HFFc6 (cell line): ENCODE measurements around the gene GALNTL6. TPM values are rescaled to one million over a fixed set of nuclear protein-coding genes. Genes with fewer than 3 reads are reported as not detected.

Source experiments
- DNase-seq: peaks from one replicate; pipeline ENCODE4 v3.0.0-alpha.2; 2018
- H3K27ac Mint-ChIP-seq: 2 replicates; pipeline ENCODE4 v1.8.0; 2020; ENCODE audit warnings: mild to moderate bottlenecking, mixed read lengths
- H3K27me3 Mint-ChIP-seq: 2 replicates; pipeline ENCODE4 v1.8.0; 2021; ENCODE audit warnings: mild to moderate bottlenecking, moderate library complexity, mixed read lengths; ENCODE audit not compliant: insufficient read depth
- H3K36me3 Mint-ChIP-seq: 2 replicates; pipeline ENCODE4 v1.8.0; 2021; ENCODE audit warnings: low read depth, mixed read lengths
- H3K4me1 Mint-ChIP-seq: 2 replicates; pipeline ENCODE4 v1.8.0; 2020; ENCODE audit warnings: low read depth, mixed read lengths
- H3K4me3 Mint-ChIP-seq: 2 replicates; pipeline ENCODE4 v1.8.0; 2020; ENCODE audit warnings: mild to moderate bottlenecking, moderate library complexity, mixed read lengths
- H3K9me3 Mint-ChIP-seq: 2 replicates; pipeline ENCODE4 v1.8.0; 2020; ENCODE audit warnings: mild to moderate bottlenecking, mixed read lengths
- CTCF ChIP-seq: fragments of 200-600 bp; sonication (generic); IDR thresholded peaks from 2 replicates; pipeline ENCODE4 v1.5.0; 2021; ENCODE audit warnings: antibody characterized with exemption, mild to moderate bottlenecking
- total RNA-seq, 6 experiments: library from RNA; stranded (reverse); fragmentation: NEBNext Ultra II Directional; extraction: Animal tissue kit (Norgen Biotek cat#: 25700); gene quantifications; 2 replicates in 1 of 6; 3 replicates in 5 of 6; pipeline ENCODE4 v1.2.3, GENCODE V29; 2021

The GALNTL6 gene
- total RNA-seq, 6 experiments from 2014 or later: 0.07 TPM; not detected in 5

- peaks cover 8% of the 10 kb centered on the region; the same call in 1 of the 2 replicates for H3K9me3 Mint-ChIP-seq
These were observed 364.2 kb downstream of the GALNTL6 start for GRCh38 chr4:172177382-172177781.

GRCh38 chr4:172188248-172188988, 375.2 kb downstream of the GALNTL6 start:
- Mint-ChIP-seq H3K4me1 (no peaks in the 10 kb centered on the region), H3K27me3 (no peaks in the 10 kb centered on the region), H3K4me3 (no peak overlapping the region), H3K9me3 (no peaks in the 10 kb centered on the region), H3K27ac (no peak overlapping the region), H3K36me3 (no peaks in the 10 kb centered on the region)
- DNase-seq: no peak
- TF ChIP-seq CTCF: no peak

More at GRCh38 chr4:172177382-172177781, 364.2 kb downstream of the GALNTL6 start:
- H3K36me3 Mint-ChIP-seq: no peaks in the 10 kb centered on the region
- no peak overlapping the region for H3K27ac Mint-ChIP-seq
- H3K4me1 Mint-ChIP-seq: peaks cover 10% of the 10 kb centered on the region; the same call in 1 of the 2 replicates
- no peak for DNase-seq
- no peak overlapping the region for H3K4me3 Mint-ChIP-seq
- no peak for TF ChIP-seq CTCF
- H3K27me3 Mint-ChIP-seq: peaks cover 1% of the 10 kb centered on the region

- Mint-ChIP-seq H3K9me3 (no peaks in the 10 kb centered on the region), H3K4me1 (no peaks in the 10 kb centered on the region), H3K27ac (no peak overlapping the region), H3K27me3 (no peaks in the 10 kb centered on the region; the same call in 1 of the 2 replicates), H3K4me3 (no peak overlapping the region), H3K36me3 (no peaks in the 10 kb centered on the region)
- TF ChIP-seq CTCF: peak; percentile 88
- peak; percentile 17 for DNase-seq
These were observed 389.4 kb downstream of the GALNTL6 start for GRCh38 chr4:172202480-172203076.

GRCh38 chr4:172207258-172207657, 394.1 kb downstream of the GALNTL6 start:
- no peaks in the 10 kb centered on the region for H3K9me3 Mint-ChIP-seq
- H3K4me1 Mint-ChIP-seq: no peaks in the 10 kb centered on the region
- H3K27me3 Mint-ChIP-seq: no peaks in the 10 kb centered on the region; the same call in 1 of the 2 replicates
- H3K36me3 Mint-ChIP-seq: no peaks in the 10 kb centered on the region
- TF ChIP-seq CTCF: no peak
- no peak overlapping the region for H3K4me3 Mint-ChIP-seq
- no peak overlapping the region for H3K27ac Mint-ChIP-seq
- no peak for DNase-seq

- no peak overlapping the region for H3K4me3 Mint-ChIP-seq
- H3K9me3 Mint-ChIP-seq: no peaks in the 10 kb centered on the region
- no peaks in the 10 kb centered on the region for H3K36me3 Mint-ChIP-seq
- no peaks in the 10 kb centered on the region; the same call in 1 of the 2 replicates for H3K27me3 Mint-ChIP-seq
- DNase-seq: no peak
- no peaks in the 10 kb centered on the region for H3K4me1 Mint-ChIP-seq
- TF ChIP-seq CTCF: no peak
- H3K27ac Mint-ChIP-seq: no peak overlapping the region
These were observed 394.7 kb downstream of the GALNTL6 start for GRCh38 chr4:172207886-172208285.
